IPS-18c (cell line): ENCODE measurements around the gene MAGOHB.
"Not testable (repeated sequence)": the region's sequence is repeated elsewhere in the genome, so short reads cannot be mapped to it uniquely, and the experiment has no call there.

ENCODE experiments used
- H3K4me3 ChIP-seq: 2 replicates; pipeline ENCODE4 v1.7.0; 2013; ENCODE audit warnings: low read depth, mild to moderate bottlenecking, low read length, moderate library complexity; ENCODE audit not compliant: insufficient read depth
- H3K9me3 ChIP-seq: one replicate; pipeline ENCODE4 v1.6.1; 2013; ENCODE audit warnings: mild to moderate bottlenecking, low read length, moderate library complexity; ENCODE audit not compliant: control insufficient read depth, insufficient read depth

Gene MAGOHB

DNA sequence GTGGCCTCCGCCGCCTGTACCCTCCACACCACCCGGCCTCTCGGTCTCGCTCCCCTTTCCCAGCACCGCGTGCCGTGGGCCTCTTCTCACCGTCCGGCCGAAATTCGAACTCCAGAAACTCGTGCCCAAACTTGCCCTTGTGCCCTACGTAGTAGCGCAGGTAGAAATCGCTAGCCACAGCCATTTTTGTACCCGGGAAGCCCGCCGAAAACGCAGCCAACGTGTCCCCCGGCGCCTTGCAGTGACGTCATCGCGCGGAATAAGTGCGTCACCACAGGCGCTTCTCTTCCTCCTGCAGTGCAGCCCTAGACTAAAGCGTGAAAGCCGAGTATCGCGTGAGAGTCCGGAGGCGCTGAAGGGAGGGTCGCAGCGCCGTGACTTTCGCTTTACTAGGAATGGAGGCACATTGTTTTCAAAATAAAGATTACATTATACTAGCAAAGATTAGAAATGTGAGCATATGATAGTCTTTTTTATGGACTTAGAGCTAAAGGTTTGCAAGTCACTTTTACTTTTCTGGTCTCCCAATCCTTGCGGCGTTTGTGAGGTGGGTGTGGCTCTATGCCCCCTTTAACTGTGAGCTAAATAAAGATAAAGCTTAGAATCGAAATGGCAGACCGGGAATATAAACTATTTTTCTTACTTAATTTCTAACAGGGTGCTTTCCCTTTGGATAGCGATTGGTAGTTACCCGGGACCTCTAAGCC, at the start of gene MAGOHB:
Gene MAGOHB, minus strand, starts transcription at position 261 of the 707 bp plus-strand sequence. Its CDS starts 77 bp downstream, at position 184.
- Histone ChIP-seq H3K4me3 (peak within 1 kb of the TSS; percentile 74), H3K9me3 (no peaks in the 10 kb centered on the region)

DNA sequence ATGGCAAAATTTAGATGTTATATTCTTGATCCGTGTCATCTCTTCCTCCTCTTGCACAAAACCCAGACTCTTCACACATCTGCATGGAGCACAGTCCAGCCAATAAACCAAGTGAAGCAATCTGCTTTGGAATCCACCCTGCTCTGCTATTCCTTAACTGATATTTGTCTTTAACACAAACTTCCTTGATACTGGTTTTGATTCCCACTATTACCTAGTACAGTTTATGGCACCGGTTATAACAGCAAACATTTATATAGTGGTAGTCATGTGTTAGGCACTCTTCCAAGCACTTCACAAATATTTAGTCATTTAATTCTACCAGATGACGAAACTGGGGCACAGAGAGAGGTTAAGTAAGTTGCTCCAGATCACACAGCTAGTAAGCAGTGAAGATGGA, 47.9 kb upstream of the MAGOHB start:
- peaks cover 3% of the 10 kb centered on the region for H3K9me3 ChIP-seq
- H3K4me3 ChIP-seq, result no peak overlapping the region

DNA sequence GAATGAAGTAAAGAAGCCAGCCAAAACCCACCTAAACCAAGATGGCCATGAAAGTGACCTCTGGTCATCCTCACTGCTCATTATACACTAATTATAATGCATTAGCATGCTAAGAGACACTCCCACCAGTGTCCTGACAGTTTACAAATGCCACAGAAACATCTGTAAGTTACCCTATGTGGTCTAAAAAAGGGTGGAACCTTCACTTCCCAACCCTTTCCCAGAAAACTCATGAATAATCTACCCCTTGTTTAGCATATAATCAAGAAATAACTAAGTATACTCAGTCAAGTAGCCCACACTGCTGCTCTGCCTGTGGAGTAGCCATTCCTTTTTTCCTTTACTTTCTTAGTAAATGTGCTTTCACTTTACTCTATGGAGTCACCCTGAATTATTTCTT, 40.6 kb upstream of the MAGOHB start:
- H3K4me3 ChIP-seq, result no peak overlapping the region
- peaks cover 8% of the 10 kb centered on the region for H3K9me3 ChIP-seq

DNA sequence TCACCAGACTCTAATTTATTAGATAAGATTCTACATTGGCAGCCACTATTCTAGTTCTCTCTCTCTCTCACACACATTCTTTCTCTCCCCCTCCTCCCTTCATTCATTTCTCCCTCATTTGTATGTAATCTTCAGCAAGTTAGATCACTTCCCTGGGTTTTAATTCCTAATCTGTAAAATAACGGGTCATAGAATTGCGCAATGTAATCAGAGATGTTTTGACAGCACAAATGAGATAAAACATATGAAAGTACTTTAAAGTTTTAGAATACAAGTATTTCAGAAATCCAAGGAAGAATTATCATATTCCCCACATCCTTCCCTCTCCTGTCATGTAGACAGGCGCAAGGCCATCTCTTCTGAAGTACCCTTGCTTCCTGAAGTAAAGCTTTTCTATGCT, 38.8 kb upstream of the MAGOHB start:
- no peak overlapping the region for H3K4me3 ChIP-seq
- H3K9me3 ChIP-seq, result peaks cover 9% of the 10 kb centered on the region

DNA sequence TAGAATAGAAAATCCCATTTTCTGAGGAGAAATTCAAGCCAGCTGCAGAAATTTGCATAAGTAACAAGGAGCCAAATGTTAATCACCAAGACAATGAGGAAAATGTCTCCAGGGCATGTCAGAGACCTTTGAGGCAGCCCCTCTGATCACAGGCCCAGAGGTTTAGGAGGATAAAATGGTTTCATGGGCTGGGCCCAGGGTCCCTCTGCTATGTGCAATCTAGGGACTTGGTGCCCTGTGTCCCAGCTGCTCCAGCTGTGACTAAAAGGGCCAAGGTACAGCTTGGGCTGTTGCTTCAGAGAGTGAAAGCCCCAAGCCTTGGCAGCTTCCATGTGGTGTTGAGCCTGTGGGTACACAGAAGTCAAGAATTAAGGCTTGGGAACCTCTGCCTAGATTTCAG, 33.2 kb upstream of the MAGOHB start:
- H3K4me3 ChIP-seq, result not testable (repeated sequence)

DNA sequence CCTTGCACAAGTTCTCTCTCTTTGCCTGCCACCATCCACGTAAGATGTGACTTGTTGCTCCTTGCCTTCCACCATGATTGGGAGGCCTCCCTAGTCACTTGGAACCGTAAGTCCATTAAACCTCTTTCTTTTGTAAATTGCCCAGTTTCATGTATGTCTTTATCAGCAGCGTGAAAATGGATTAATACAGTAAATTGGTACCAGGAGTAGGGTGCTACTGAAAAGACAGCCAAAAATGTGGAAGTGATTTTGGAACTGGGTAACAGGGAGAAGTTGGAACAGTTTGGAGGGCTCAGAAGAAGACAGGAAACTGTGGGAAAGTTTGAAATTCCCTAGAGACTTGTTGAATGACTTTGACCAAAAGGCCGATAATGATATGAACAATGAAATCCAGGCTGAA, 32.5 kb upstream of the MAGOHB start:
- Histone ChIP-seq H3K4me3 (no peak overlapping the region), H3K9me3 (peaks cover 11% of the 10 kb centered on the region)

More for the DNA sequence above, 33.2 kb upstream of the MAGOHB start:
- H3K9me3 ChIP-seq, result peaks cover 11% of the 10 kb centered on the region

DNA sequence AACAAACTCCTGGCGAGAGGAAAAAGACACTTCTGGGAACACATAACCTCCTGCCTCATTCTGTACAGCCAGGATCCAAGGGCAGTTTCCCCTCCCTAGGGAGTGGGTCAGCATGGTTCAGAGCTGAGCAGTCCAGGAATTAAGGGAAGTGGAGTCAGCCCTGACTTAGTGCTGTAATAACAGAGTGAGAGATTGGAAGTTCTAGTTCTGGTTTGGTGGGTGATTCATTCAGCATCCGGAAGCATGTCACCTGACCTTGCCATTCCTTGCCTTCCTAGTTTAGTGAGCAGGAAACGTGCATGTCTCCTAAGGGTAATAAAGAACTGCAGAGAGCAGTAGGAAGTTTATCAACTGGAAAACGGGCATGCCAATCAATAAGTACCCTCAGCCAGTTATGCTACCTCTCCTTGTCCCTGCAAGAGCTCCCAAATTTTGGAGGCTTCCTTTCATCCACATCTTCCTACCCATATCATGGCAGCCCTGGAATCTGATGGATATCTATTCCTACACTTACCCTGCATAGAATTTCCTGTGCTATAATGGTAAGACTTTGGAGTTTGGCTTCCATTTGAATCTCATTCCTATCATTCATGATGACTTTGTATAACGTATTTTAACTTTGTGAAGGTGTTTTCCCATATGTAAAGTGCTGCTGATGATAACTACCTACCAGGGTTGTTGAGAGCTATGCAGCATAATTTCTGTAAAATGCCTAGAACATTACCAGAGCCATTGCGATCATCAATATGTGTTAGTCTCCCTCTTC, 28.5 kb upstream of the MAGOHB start:
- peaks cover 7% of the 10 kb centered on the region for H3K9me3 ChIP-seq

DNA sequence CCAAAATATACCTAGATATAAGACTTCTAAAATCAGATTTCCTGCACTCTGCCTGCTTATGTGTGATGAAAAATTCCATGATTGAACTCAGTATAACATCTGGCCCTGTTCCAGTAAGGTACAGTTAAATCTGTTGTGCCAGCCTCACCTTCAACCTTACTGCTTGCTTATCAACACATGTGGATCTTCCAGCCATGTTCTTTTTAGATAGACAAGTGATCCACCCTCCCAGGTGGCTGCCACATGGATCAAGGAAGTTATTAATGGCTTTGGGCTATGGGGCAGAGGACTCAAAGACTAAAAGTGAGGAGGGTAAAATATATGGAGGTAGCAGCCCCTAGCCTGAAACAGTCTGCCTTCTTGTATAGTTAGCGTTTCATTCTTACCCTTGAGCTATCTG, 25.3 kb upstream of the MAGOHB start:
- no peak overlapping the region for H3K4me3 ChIP-seq
- H3K9me3 ChIP-seq, result no peaks in the 10 kb centered on the region

More for the DNA sequence above, 28.5 kb upstream of the MAGOHB start:
- H3K4me3 ChIP-seq, result no peak overlapping the region

DNA sequence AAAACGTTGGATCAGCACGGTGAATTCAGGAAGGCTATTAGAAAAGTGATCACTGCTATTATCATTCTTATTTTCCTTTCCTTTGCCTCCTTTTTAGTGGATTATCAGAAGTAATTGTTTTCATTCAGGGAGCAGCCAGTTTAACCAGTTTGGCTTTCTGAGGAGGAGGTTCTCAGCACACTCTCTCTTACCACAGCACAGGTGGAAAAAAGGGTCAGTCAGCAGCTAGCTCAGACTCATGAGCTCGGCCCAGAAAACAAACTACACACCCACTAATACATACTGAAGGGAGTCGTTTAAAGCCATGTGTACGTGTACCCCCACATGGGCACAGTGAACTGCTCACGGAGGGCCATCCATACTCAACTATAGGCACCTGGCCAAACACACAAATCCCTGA, 23.2 kb upstream of the MAGOHB start:
- Histone ChIP-seq H3K4me3 (no peak overlapping the region), H3K9me3 (no peaks in the 10 kb centered on the region)

DNA sequence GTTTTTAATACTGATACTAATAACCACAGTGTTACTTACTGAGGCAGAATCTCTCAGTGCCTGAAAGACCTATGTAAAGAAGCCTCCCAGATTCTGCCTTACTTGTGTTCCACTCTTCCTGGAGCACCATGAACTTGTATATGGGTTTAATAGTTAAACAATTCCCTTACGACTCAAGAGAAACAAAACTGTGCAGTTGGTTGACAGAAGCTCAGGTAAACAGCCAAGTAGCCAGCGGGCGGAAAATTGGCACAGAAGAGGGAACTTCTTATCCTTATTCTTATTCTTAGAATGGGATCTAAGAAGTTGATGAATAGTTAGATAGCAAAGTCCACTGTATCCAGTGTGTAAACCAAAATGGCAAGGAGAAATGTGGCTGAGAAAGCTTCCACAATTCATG, 22.7 kb upstream of the MAGOHB start:
- Histone ChIP-seq H3K9me3 (no peaks in the 10 kb centered on the region), H3K4me3 (no peak overlapping the region)

DNA sequence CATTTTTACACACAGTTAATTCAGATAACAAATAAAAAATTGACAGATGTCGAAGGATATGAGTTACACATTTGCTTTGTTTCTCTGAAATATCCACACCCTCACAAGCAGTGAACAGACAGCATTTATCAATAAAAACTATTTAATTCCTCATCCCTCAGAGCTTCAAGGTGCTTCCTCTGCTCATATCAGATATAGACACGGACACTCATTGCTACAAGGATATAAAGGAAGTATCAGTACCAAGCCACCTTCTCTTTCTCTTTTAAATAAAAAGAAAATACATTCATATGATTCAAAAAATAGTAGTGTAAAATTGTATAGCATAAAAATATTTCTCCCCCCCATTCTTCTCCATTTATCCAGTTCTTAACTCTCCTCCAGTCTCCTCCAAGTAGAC, 21.9 kb upstream of the MAGOHB start:
- Histone ChIP-seq H3K4me3 (no peak overlapping the region), H3K9me3 (no peaks in the 10 kb centered on the region)

DNA sequence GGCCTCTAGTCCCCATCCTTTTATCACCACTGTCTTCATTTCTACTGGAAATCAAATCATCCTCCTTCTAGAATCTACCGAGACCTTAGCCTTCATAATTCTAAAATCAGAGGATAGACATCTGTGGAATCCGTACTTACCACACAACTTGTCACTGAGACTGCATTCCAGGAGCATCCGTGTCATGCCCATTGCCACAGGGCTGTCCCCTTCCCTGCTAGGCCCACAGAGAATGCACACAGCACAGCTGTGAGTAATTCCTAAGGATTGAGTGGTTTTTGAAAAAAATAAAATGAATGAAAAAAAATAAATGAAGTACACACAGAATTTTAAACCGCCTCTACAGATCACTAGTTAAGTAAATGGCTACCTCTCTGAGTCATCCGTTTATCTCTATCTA, 21.0 kb upstream of the MAGOHB start:
- no peaks in the 10 kb centered on the region for H3K9me3 ChIP-seq
- H3K4me3 ChIP-seq, result no peak overlapping the region

DNA sequence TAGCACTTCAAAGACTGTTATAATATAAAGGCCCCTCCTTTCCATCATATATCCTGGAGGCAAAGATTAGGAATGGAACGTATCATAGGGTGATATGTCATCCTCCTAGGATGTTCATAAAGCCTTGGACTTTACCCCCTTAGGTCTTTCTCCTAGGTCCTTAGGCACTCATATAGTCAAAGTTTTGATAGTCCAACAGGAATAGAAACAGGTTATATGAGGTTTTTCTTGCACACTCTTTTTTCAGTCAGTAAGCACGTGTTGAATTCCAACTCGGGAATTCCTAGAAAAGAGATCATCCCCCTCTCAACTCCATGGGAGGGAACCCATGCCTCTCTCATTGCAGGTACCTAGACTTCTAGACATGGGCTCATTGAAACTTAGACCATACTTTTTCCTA, 20.1 kb upstream of the MAGOHB start:
- no peaks in the 10 kb centered on the region for H3K9me3 ChIP-seq
- no peak overlapping the region for H3K4me3 ChIP-seq

DNA sequence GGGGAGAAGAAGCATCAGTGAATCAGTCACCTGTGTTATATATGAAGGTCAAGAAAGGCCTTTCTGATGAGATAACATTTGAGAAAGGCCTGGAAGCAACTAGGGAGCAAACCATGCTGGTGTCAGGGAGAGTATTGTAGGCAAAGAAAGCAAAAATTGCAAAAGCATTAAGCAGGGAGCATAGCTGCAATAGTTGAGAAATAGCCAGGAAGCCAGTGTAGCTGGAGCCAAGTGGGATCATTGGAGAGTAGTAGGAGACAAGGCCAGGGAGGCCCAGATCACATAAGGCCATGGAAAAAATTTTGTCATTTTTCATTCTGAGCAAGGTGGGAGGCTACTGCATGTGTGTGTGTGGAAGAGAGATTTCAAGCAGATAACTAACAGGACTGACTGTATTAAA, 18.8 kb upstream of the MAGOHB start:
- Histone ChIP-seq H3K4me3 (no peak overlapping the region), H3K9me3 (no peaks in the 10 kb centered on the region)

DNA sequence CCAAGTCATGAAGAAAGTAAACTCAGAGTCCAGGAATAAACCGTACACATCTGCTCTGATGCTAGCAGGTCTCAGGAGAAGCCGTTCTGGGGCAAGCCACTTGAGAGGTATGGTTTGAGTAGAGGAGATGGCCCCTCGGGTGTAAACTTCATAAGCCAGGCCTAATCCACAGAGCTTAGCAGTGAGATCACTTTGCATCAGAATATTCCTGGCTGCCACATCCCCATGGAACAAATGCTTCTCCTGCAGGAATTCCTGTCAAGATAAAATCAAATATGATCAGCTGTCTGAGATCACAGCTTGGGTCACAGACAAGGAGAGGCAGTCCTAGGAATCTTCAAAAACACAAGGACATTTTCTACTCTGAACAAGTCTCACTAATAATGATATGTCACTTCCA, 11.2 kb upstream of the MAGOHB start:
- peaks cover 2% of the 10 kb centered on the region for H3K9me3 ChIP-seq
- no peak overlapping the region for H3K4me3 ChIP-seq

DNA sequence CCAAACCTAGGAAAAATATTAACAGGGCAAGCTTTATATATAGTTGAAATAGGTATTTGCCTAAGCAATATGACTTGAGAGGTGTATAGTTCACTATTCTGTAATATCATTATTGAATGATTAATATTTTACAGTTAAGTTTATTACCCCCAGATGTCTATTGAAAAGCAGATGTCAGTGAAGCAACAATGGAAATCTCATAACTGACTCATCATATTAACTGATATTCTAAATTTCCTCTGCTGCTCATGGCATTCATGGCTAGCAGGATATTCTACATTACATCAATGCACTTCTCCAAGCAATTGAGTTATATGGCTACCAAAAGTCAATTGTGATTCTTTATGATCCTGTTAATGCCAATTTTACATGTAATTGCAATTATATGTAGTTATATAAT, 9.7 kb upstream of the MAGOHB start:
- H3K4me3 ChIP-seq, result no peak overlapping the region
- peaks cover 2% of the 10 kb centered on the region for H3K9me3 ChIP-seq

DNA sequence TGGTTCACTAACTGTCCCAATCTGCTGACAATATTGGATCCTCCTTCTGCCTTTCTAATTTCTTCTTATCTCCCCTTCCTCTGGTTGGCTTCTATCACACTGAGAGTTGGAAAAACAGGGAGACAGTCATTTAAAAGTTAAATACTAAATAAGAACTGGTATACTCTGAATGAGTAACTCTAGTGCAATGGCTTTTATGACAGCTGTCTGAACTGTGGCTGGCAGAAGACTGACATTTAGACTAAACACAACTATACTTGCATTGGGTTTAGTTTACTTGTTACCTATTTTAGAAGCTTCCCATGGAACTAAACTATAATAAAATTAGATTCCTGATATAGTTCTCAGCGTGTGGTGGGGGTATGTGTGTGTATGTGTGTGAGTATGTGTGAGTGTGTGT, 7.9 kb upstream of the MAGOHB start:
- Histone ChIP-seq H3K9me3 (peaks cover 2% of the 10 kb centered on the region), H3K4me3 (no peak overlapping the region)

DNA sequence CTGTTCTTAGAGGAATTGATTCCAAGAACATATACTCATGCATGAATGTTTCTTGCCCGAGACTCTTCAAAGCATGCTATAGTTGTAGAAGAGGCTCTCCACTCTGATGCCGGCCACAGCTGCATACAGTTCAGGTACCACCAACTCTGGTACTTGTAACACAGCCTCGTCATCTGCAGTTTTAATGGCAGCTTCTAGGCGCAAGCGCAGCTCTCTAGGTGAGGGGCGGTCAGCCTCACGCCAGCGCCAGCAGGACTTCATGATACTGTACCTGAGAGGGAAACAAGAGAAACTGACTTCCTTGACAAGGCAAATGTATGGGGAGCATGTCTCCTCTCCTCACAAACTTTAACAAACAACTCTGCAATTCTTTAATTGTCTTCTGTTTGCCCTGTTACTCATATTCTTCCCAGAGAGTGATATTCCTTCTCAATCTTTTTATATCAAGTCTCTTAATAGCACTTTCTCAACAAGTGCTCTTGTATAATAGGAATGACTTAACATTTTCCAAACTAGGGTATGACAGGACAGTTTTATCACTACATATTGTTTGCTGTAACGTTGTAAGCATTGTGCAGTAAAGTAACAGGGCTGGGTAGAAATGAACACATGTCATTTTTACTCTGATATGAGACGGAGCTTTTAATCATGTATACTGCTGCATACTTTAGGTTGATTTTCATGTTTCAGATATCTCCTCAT, 6.8 kb upstream of the MAGOHB start:
- no peak overlapping the region for H3K4me3 ChIP-seq
- H3K9me3 ChIP-seq, result peaks cover 2% of the 10 kb centered on the region
